A549 (cell line): Measurements from ENCODE around the gene SLC6A16.
"Not testable (repeated sequence)": the region's sequence is repeated elsewhere in the genome, so short reads cannot be mapped to it uniquely, and the experiment has no call there.

Experiments used
- BHLHE40 ChIP-seq: IDR thresholded peaks from 2 replicates; pipeline ENCODE4 v1.6.1; 2012; ENCODE audit warnings: low read depth, low read length, inconsistent platforms
- CTCF ChIP-seq: fragments of >200 bp; sonication (Bioruptor Twin); formaldehyde crosslinking; IDR thresholded peaks from 3 replicates; pipeline ENCODE4 v1.5.1; 2016
- EP300 ChIP-seq, 2 experiments: fragments of >200 bp; sonication (Bioruptor Twin); formaldehyde crosslinking; IDR thresholded peaks; 2 replicates in 1 of 2; 3 replicates in 1 of 2; pipeline ENCODE4 v1.6.1; 2016 to 2017
- HOXA7 ChIP-seq: fragments of 250-450 bp; sonication (Bioruptor Pico); IDR thresholded peaks from 2 replicates; pipeline ENCODE4 v1.5.0; 2020; ENCODE audit warnings: mild to moderate bottlenecking, moderate library complexity
- MAFK ChIP-seq: fragments of 450-650 bp; IDR thresholded peaks from 2 replicates; pipeline ENCODE4 v1.6.1; 2014; ENCODE audit not compliant: partially characterized antibody
- POLR2A ChIP-seq: IDR thresholded peaks from 2 replicates; pipeline ENCODE4 v1.6.1; 2012; ENCODE audit warnings: mild to moderate bottlenecking, low read length
- USF2 ChIP-seq: fragments of 450-650 bp; IDR thresholded peaks from 2 replicates; pipeline ENCODE4 v1.6.1; 2014; ENCODE audit warnings: antibody characterized with exemption

GRCh38 chr19:49289286-49289685, 35.7 kb downstream of the SLC6A16 start:
- not testable (repeated sequence) for TF ChIP-seq POLR2A; USF2; CTCF; MAFK; HOXA7 (CRISPR knock-in tag); EP300 (IDR thresholded peaks at IDR 0.05); BHLHE40
